Activated CD8-positive, alpha-beta memory T cell treated with anti-CD3 and anti-CD28 coated beads, Interleukin-2, amount 50 U/mL, for 24 hours (primary cell): ENCODE measurements around the gene NYNRIN.
"Not testable (repeated sequence)": the region's sequence is repeated elsewhere in the genome, so short reads cannot be mapped to it uniquely, and the experiment has no call there.

Source experiments
- DNase-seq: peaks from one replicate; pipeline ENCODE4 v3.0.0-alpha.2; 2020; ENCODE audit errors: extremely low read depth

NYNRIN gene

GRCh38 chr14:24369907-24370687 lies 28.7 kb upstream of the NYNRIN start:
- no peak for DNase-seq

DNA sequence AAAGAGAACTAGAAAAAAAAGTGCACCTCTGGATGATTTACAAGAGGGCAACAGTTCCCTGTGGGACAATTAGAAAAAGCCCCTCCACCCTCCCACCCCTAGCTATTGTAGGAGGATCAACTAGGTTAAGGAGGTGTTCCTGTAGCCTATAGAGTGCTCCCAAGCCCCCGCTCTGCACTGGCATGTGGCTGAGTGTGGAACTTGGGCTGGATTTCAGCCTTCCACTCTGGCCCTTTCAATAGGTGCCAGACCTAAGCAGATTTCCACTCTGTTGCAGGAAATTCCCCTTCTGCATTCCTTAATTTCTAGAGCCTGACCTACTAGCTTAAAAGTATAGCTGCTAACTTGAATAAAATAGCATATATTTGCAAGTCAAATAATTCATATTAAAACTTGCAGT lies 28.1 kb upstream of the NYNRIN start:
- no peak for DNase-seq

GRCh38 chr14:24371605-24372004 lies 27.2 kb upstream of the NYNRIN start:
- not testable (repeated sequence) for DNase-seq

DNA sequence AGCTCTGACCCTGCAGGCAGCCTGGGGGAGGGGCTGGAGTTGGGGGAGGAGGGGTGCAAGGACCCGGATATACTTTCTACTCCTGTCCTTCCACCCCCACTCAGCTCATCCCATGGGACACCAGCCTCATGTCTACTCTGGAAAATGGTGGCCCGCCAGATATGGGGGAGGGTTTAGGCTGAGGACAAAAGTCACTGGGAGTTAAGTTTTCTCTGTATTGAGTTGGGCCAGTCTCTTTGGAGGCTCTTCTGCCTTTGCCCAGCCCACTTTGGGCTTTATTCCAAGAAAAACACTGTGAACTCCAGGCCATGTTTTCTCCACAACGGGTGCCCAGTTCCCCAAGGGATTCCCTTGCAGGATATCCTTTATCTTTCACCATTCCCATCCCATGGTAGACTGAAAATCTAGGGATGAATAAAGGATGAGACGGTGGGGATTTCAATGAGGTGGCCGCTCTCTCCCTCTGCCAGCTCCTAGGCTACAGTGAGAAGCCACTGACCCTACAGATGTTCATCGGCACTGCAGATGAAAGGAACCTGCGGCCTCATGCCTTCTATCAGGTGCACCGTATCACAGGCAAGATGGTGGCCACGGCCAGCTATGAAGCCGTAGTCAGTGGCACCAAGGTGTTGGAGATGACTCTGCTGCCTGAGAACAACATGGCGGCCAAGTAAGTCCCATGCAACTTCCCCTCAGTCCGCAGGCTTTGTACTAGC lies 25.9 kb upstream of the NYNRIN start:
- no peak for DNase-seq

- DNase-seq, result no peak
Observed at GRCh38 chr14:24376448-24377070, 22.2 kb upstream of the NYNRIN start.

GRCh38 chr14:24377126-24377525 lies 21.7 kb upstream of the NYNRIN start:
- no peak for DNase-seq

DNA sequence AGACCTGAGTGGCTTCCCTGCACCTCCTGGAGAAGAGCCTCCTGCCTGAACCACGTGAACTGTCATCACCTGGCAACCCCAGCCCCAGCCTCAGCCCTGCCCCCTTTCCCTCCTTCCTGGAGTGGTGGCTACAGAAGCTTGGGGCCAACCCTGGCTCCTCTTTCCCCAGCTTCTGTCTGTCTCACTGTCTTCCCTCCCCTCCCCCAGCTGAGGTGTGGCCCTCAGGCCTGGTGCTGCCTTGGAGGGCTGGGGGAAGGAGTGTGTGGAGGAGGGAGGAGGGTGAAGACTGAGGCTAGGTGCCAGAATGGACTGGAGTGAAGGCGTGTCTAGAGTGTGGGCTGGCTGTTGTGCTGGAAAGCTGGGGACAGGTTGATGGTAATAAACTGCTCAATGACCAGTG lies 21.1 kb upstream of the NYNRIN start:
- no peak for DNase-seq

DNA sequence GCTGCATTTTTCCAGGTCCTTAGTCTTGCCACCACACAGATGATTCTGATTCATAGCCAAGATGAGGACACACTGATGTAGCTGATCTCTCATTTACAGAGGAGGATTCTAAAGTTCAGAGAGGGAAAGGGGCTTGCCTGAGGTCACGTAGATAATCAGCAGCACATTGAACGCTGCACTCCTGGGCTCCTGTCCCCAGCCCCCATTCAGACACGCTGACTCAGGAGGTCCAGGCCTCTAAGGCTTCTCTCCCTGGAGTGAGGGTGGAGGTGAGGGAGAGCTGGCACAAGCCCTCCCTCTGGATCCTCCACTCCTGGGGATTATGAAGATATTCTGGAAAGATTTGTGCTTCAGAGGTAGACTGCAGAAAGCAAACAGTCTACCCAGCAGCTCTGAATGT lies 20.5 kb upstream of the NYNRIN start:
- DNase-seq, result no peak

- DNase-seq, result no peak
Observed at GRCh38 chr14:24378981-24379906, 19.6 kb upstream of the NYNRIN start.

GRCh38 chr14:24379907-24380730 lies 18.7 kb upstream of the NYNRIN start:
- DNase-seq, result no peak

DNA sequence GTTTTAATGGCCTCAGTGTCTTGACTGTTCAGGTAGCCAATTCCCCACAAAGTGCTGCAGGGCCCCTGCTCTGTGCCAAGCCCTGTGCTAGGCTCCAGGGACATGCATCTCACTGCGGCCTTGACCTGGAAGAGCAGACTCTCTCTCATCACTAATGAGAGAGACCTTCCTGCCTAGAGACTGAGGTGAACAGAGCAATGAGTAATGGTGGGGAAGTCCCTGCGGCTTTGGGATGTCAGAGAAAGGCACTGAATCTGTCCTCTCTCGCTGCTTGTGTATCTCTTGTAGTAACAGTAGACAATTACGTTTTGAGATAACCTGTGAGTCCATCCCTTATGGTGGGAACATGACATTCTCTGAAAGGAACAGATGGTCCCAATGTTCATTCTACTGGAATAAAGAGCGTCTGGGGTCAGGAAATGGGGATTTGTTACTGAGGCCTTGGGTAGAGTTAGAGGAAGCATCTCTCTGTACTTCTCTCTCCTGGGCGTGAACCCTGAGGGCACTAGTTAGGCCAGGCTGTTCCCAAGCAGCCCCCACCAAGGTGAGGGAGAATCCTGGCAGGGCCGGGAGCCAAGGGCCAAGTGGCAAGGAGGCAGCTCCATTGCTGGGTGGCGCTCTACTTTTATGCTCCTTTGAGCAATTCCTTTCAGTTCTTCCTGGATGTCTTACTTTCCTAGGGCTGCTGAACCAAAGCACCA lies 17.3 kb upstream of the NYNRIN start:
- DNase-seq, result no peak

DNA sequence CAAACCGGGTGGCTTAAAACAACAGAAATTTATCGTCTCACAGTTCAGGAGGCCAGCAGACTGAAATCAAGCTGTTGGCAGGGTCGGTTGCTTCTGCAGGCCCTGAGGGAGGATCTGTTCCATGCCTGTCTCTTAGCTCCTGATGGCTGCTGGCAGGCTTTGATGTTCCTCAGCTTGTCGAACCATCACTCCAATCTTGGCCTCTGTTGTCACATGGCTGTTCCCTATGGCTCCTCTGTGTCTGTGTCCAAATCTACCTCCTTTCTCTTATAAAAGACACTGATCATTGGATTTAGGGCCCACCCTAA lies 16.8 kb upstream of the NYNRIN start:
- no peak for DNase-seq

GRCh38 chr14:24384169-24384568 lies 14.6 kb upstream of the NYNRIN start:
- DNase-seq, result no peak

- DNase-seq, result no peak
Observed at GRCh38 chr14:24385524-24385923, 13.3 kb upstream of the NYNRIN start.

DNA sequence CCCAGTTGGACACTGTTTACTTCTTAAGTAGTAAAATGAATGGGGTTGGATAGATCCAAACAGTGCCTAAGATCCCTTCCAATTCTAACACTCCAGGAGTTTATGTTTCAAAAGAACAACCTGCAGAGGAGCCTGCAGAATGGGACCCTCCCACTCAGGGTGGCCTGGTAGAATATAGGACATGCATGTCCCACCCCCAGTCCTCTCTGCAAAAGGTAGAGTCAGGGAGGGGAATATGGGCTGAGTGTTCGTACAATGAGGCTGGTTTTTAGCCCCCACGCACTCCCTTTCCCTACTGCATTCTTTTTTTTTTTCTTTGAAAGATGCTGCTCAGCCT lies 11.8 kb upstream of the NYNRIN start:
- DNase-seq, result no peak

- DNase-seq, result not testable (repeated sequence)
Observed at GRCh38 chr14:24387579-24387978, 11.2 kb upstream of the NYNRIN start.

DNA sequence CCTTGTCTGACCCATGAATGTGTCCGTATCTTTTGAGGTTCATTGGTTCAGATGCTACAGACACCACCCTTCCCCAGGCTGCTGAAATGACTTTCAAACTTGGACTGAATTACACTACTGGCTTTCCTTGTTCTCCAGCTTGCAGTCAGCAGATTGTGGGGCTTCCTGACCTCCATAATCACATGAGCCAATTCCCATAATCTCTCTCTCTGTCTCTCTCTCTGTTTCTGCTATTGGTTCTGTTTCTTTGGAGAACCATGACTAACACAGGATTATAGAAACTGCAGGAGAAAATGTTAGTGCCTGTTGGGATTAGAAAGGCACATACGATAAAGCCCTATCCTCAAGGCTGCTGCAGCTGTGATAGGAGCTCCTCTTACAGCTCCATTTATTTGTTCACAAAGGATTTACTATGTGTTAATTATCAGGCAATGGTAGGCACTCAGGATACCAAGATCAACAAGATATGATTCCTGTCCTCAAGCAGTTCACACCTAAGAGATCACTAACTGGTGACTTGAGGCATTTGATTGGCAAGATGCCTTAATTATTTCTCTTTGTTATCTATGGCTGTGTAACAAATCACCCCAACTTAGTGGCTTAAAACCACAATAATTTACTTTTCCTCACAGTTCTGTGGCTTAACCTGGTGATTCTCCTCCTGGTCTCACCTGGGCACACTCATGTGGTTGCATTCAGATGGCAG lies 10.2 kb upstream of the NYNRIN start:
- DNase-seq, result no peak

GRCh38 chr14:24389226-24389848 lies 9.5 kb upstream of the NYNRIN start:
- no peak for DNase-seq

DNA sequence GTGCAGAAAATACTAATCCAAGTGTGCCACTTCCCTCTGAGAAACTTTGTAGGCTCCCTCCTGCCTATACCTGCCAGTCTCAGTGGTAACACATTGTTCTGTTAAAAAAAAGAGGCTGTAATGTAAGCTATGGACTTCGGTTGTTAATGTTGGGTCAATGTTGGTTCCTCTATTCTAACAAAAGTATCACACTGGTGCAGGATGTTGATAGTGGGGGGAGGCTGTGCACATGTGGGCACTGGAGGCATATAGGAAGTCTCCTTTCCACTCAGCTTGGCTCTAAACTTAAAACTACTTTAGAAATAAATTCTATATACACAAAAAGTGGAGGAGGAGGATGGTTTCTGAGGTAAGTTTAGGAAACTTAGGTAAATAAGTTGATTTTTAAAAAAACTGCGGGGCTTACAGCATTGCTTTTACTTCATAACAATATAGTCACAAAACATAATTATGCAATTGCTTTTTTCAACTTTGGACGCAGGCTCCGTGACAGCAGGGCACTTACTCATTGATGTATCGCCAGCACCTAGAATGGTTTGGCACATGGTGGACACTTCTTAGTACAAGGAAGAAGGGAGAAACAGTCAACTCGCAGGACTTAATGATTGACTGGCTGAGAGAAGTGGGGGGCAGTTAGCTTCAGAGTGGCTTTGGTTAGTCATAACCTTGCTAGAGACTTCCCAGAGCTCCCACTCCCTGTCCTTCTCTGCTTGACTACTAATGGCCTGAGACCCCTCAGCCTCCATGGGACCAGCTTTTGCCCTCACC lies 7.9 kb upstream of the NYNRIN start:
- DNase-seq, result no peak
